LNCAP (cell line): ENCODE data around the gene NOM1.

Experiments used
- CTCF ChIP-seq: fragments of 450-650 bp; IDR thresholded peaks from 2 replicates; pipeline ENCODE4 v1.5.1; 2017; ENCODE audit warnings: mild to moderate bottlenecking

NOM1 gene

GRCh38 chr7:156942708-156943090 lies 6.8 kb upstream of the NOM1 start:
- TF ChIP-seq CTCF = no peak

GRCh38 chr7:156943091-156944041 lies 6.1 kb upstream of the NOM1 start:
- TF ChIP-seq CTCF = no peak

- no peak for TF ChIP-seq CTCF
These were observed 4.6 kb upstream of the NOM1 start for GRCh38 chr7:156944876-156945275.

GRCh38 chr7:156947120-156947843 lies 2.2 kb upstream of the NOM1 start:
- TF ChIP-seq CTCF = no peak

- TF ChIP-seq CTCF = no peak
These were observed 1.2 kb upstream of the NOM1 start for GRCh38 chr7:156948361-156948760.

- no peak for TF ChIP-seq CTCF
These were observed 908 bp downstream of the NOM1 start for GRCh38 chr7:156950381-156950858.

GRCh38 chr7:156954941-156955340 lies 5.4 kb downstream of the NOM1 start:
- TF ChIP-seq CTCF = no peak
